PC-9 (cell line): ENCODE measurements around the gene PLA2G2E.

Experiments
- CTCF ChIP-seq: fragments of 200-600 bp; sonication (generic); conservative IDR thresholded peaks from 2 replicates; pipeline ENCODE4 v1.6.1; 2017; ENCODE audit warnings: mixed run types, antibody characterized with exemption, mild to moderate bottlenecking, moderate library complexity
- EZH2 ChIP-seq: fragments of 200-600 bp; sonication (generic); IDR thresholded peaks from 2 replicates; pipeline ENCODE4 v1.8.0; 2017; ENCODE audit warnings: antibody characterized with exemption, low read depth

GRCh38 chr1:19945914-19946313 lies 22.5 kb upstream of the PLA2G2E start:
- TF ChIP-seq CTCF, result no peak
- no peak for TF ChIP-seq EZH2
